DMS53 (cell line): ENCODE measurements around the gene KNDC1.

Experiments used
- DNase-seq: peaks from one replicate; lab custom pipeline; 2025; lab: John Stamatoyannopoulos, UW

KNDC1 gene

GRCh38 chr10:133177380-133178157 is 17.6 kb downstream of the KNDC1 start:
- no peak for DNase-seq

- DNase-seq = no peak
Observed at GRCh38 chr10:133178357-133179127, 18.5 kb downstream of the KNDC1 start.

- no peak for DNase-seq
Observed at GRCh38 chr10:133179128-133179520, 19.1 kb downstream of the KNDC1 start.

- no peak for DNase-seq
Observed at GRCh38 chr10:133179651-133180050, 19.6 kb downstream of the KNDC1 start.

- no peak for DNase-seq
Observed at GRCh38 chr10:133180192-133180964, 20.4 kb downstream of the KNDC1 start.

- no peak for DNase-seq
Observed at GRCh38 chr10:133180965-133181639, 21.1 kb downstream of the KNDC1 start.

- DNase-seq = no peak
Observed at GRCh38 chr10:133182190-133182589, 22.2 kb downstream of the KNDC1 start.

GRCh38 chr10:133182791-133183645 is 23.0 kb downstream of the KNDC1 start:
- DNase-seq = no peak

GRCh38 chr10:133183646-133184378 is 23.8 kb downstream of the KNDC1 start:
- DNase-seq = no peak

- no peak for DNase-seq
Observed at GRCh38 chr10:133184591-133185244, 24.7 kb downstream of the KNDC1 start.

- no peak for DNase-seq
Observed at GRCh38 chr10:133185421-133185820, 25.4 kb downstream of the KNDC1 start.

GRCh38 chr10:133185916-133186315 is 25.9 kb downstream of the KNDC1 start:
- DNase-seq = no peak

GRCh38 chr10:133186416-133187090 is 26.5 kb downstream of the KNDC1 start:
- DNase-seq = no peak

- peak; percentile 9 for DNase-seq
Observed at GRCh38 chr10:133187091-133187905, 27.3 kb downstream of the KNDC1 start.

- no peak for DNase-seq
Observed at GRCh38 chr10:133187906-133188681, 28.1 kb downstream of the KNDC1 start.

GRCh38 chr10:133189256-133189655 is 29.2 kb downstream of the KNDC1 start:
- DNase-seq = no peak

- no peak for DNase-seq
Observed at GRCh38 chr10:133189726-133190125, 29.7 kb downstream of the KNDC1 start.

GRCh38 chr10:133190225-133190624 is 30.2 kb downstream of the KNDC1 start:
- no peak for DNase-seq
